ENCODE measurements around the gene MTFR2.

DNA sequence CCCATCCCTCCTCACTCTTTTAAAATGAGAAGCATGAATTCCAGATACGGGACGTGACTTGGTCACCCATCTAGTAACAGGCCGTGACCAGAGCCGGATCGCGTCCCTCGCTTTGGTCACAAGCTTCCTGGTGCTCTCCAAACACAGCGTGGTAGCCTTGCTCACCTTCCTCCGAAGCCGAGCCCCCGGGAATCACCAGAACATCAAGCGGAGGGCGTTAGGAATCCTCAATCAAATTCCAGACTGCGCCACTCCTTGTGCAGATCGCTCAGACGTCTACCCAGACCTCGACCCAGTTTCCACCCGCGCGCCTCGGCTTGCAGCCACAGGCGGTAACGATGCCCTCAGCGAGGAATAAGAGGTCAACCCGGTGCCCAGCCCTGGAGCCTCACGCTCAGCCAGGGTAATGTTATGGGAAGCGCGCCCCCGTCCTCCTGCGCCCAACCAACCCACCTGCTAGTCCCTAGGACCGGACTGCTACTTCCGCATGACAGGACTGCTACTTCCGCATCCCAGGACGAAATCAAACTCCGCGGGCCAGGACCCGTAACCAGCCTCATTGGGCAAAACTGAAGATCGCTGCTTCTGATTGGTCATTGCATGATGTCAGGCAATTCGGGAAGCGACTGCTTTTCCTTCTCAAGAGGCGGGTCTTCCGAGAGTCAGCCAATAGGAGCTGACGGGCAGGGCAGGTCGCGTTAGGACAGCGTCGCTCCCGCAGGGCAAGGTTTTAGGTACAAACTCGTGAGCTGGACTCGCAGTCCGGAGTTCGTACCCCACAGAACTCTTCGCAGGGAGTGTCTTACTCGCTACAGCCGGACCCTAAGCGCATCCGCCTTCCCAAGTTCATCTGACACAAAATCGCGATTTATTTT, at the start of gene MTFR2:
- no peak for TF ChIP-seq GATA2 (IDR thresholded peaks at IDR 0.05; ENCODE audit: low read depth, low read length)
- no peak for TF ChIP-seq GATA3 (IDR thresholded peaks at IDR 0.05; ENCODE audit: low read depth, low read length)
